ENCODE data around the gene OR2B6.

Gene OR2B6

GRCh38 chr6:27966044-27966443 is 9.0 kb downstream of the OR2B6 start:
- no peak overlapping the region for H3K4me3 ChIP-seq (ENCODE audit: low read length)
- H2AFZ ChIP-seq (ENCODE audit: low read depth, low read length), result no peak overlapping the region
- H3K4me1 ChIP-seq (ENCODE audit: insufficient read depth, low read length), result no peaks in the 10 kb centered on the region
- H3K9me3 ChIP-seq (ENCODE audit: low read length), result no peaks in the 10 kb centered on the region
- no peaks in the 10 kb centered on the region for H3K27me3 ChIP-seq (ENCODE audit: insufficient read depth, low read length)
- H3K36me3 ChIP-seq (ENCODE audit: insufficient read depth, low read length), result no peaks in the 10 kb centered on the region

GRCh38 chr6:27966816-27967426 is 9.9 kb downstream of the OR2B6 start:
- H3K9me3 ChIP-seq (ENCODE audit: low read length), result no peaks in the 10 kb centered on the region
- H3K4me3 ChIP-seq (ENCODE audit: low read length), result no peak overlapping the region
- H2AFZ ChIP-seq (ENCODE audit: low read depth, low read length), result no peak overlapping the region
- no peaks in the 10 kb centered on the region for H3K27me3 ChIP-seq (ENCODE audit: insufficient read depth, low read length)
- no peaks in the 10 kb centered on the region for H3K36me3 ChIP-seq (ENCODE audit: insufficient read depth, low read length)
- H3K4me1 ChIP-seq (ENCODE audit: insufficient read depth, low read length), result no peaks in the 10 kb centered on the region

GRCh38 chr6:27970444-27970843 is 13.4 kb downstream of the OR2B6 start:
- Histone ChIP-seq H3K27me3 (ENCODE audit: insufficient read depth, low read length) (no peaks in the 10 kb centered on the region), H3K4me3 (ENCODE audit: low read length) (no peak overlapping the region), H3K36me3 (ENCODE audit: insufficient read depth, low read length) (no peaks in the 10 kb centered on the region), H2AFZ (ENCODE audit: low read depth, low read length) (no peak overlapping the region), H3K9me3 (ENCODE audit: low read length) (no peaks in the 10 kb centered on the region), H3K4me1 (ENCODE audit: insufficient read depth, low read length) (no peaks in the 10 kb centered on the region)

GRCh38 chr6:27972750-27973149 is 15.7 kb downstream of the OR2B6 start:
- H3K9me3 ChIP-seq (ENCODE audit: low read length), result no peaks in the 10 kb centered on the region
- no peak overlapping the region for H2AFZ ChIP-seq (ENCODE audit: low read depth, low read length)
- no peaks in the 10 kb centered on the region for H3K36me3 ChIP-seq (ENCODE audit: insufficient read depth, low read length)
- H3K27me3 ChIP-seq (ENCODE audit: insufficient read depth, low read length), result no peaks in the 10 kb centered on the region
- no peak overlapping the region for H3K4me3 ChIP-seq (ENCODE audit: low read length)
- H3K4me1 ChIP-seq (ENCODE audit: insufficient read depth, low read length), result peaks cover 9% of the 10 kb centered on the region

- no peaks in the 10 kb centered on the region for H3K9me3 ChIP-seq (ENCODE audit: low read length)
- H3K4me3 ChIP-seq (ENCODE audit: low read length), result peak overlapping the region; percentile 1
- peaks cover 10% of the 10 kb centered on the region for H3K4me1 ChIP-seq (ENCODE audit: insufficient read depth, low read length)
- H2AFZ ChIP-seq (ENCODE audit: low read depth, low read length), result no peak overlapping the region
- H3K36me3 ChIP-seq (ENCODE audit: insufficient read depth, low read length), result no peaks in the 10 kb centered on the region
- no peaks in the 10 kb centered on the region for H3K27me3 ChIP-seq (ENCODE audit: insufficient read depth, low read length)
Measured at GRCh38 chr6:27977387-27977786, 20.3 kb downstream of the OR2B6 start.

GRCh38 chr6:27978705-27979104 is 21.7 kb downstream of the OR2B6 start:
- Histone ChIP-seq H3K27me3 (ENCODE audit: insufficient read depth, low read length) (no peaks in the 10 kb centered on the region), H3K4me3 (ENCODE audit: low read length) (no peak overlapping the region), H3K9me3 (ENCODE audit: low read length) (no peaks in the 10 kb centered on the region), H3K4me1 (ENCODE audit: insufficient read depth, low read length) (peaks cover 10% of the 10 kb centered on the region), H2AFZ (ENCODE audit: low read depth, low read length) (no peak overlapping the region), H3K36me3 (ENCODE audit: insufficient read depth, low read length) (no peaks in the 10 kb centered on the region)

- Histone ChIP-seq H3K4me3 (ENCODE audit: low read length) (no peak overlapping the region), H3K9me3 (ENCODE audit: low read length) (no peaks in the 10 kb centered on the region), H2AFZ (ENCODE audit: low read depth, low read length) (no peak overlapping the region), H3K27me3 (ENCODE audit: insufficient read depth, low read length) (peaks cover 3% of the 10 kb centered on the region), H3K36me3 (ENCODE audit: insufficient read depth, low read length) (no peaks in the 10 kb centered on the region), H3K4me1 (ENCODE audit: insufficient read depth, low read length) (peaks cover 10% of the 10 kb centered on the region)
Measured at GRCh38 chr6:27980111-27980510, 23.1 kb downstream of the OR2B6 start.

- H3K27me3 ChIP-seq (ENCODE audit: insufficient read depth, low read length), result peaks cover 3% of the 10 kb centered on the region
- H3K36me3 ChIP-seq (ENCODE audit: insufficient read depth, low read length), result no peaks in the 10 kb centered on the region
- peaks cover 7% of the 10 kb centered on the region for H3K4me1 ChIP-seq (ENCODE audit: insufficient read depth, low read length)
- H2AFZ ChIP-seq (ENCODE audit: low read depth, low read length), result no peak overlapping the region
- no peaks in the 10 kb centered on the region for H3K9me3 ChIP-seq (ENCODE audit: low read length)
- H3K4me3 ChIP-seq (ENCODE audit: low read length), result no peak overlapping the region
Measured at GRCh38 chr6:27986928-27987725, 30.1 kb downstream of the OR2B6 start.

GRCh38 chr6:27994616-27995015 is 37.6 kb downstream of the OR2B6 start:
- no peak overlapping the region for H3K4me3 ChIP-seq (ENCODE audit: low read length)
- no peaks in the 10 kb centered on the region for H3K27me3 ChIP-seq (ENCODE audit: insufficient read depth, low read length)
- H3K36me3 ChIP-seq (ENCODE audit: insufficient read depth, low read length), result no peaks in the 10 kb centered on the region
- no peak overlapping the region for H2AFZ ChIP-seq (ENCODE audit: low read depth, low read length)
- no peaks in the 10 kb centered on the region for H3K4me1 ChIP-seq (ENCODE audit: insufficient read depth, low read length)
- no peaks in the 10 kb centered on the region for H3K9me3 ChIP-seq (ENCODE audit: low read length)

GRCh38 chr6:28000351-28001045 is 43.5 kb downstream of the OR2B6 start:
- Histone ChIP-seq H3K36me3 (ENCODE audit: insufficient read depth, low read length) (no peaks in the 10 kb centered on the region), H3K4me3 (ENCODE audit: low read length) (no peak overlapping the region), H3K9me3 (ENCODE audit: low read length) (no peaks in the 10 kb centered on the region), H3K4me1 (ENCODE audit: insufficient read depth, low read length) (peaks cover 2% of the 10 kb centered on the region), H3K27me3 (ENCODE audit: insufficient read depth, low read length) (no peaks in the 10 kb centered on the region), H2AFZ (ENCODE audit: low read depth, low read length) (no peak overlapping the region)

GRCh38 chr6:28001351-28001750 is 44.3 kb downstream of the OR2B6 start:
- peaks cover 2% of the 10 kb centered on the region for H3K4me1 ChIP-seq (ENCODE audit: insufficient read depth, low read length)
- H3K4me3 ChIP-seq (ENCODE audit: low read length), result no peak overlapping the region
- H3K27me3 ChIP-seq (ENCODE audit: insufficient read depth, low read length), result no peaks in the 10 kb centered on the region
- no peaks in the 10 kb centered on the region for H3K9me3 ChIP-seq (ENCODE audit: low read length)
- no peak overlapping the region for H2AFZ ChIP-seq (ENCODE audit: low read depth, low read length)
- H3K36me3 ChIP-seq (ENCODE audit: insufficient read depth, low read length), result no peaks in the 10 kb centered on the region

GRCh38 chr6:28001751-28002150 is 44.7 kb downstream of the OR2B6 start:
- H3K4me3 ChIP-seq (ENCODE audit: low read length), result no peak overlapping the region
- H3K4me1 ChIP-seq (ENCODE audit: insufficient read depth, low read length), result peaks cover 2% of the 10 kb centered on the region
- H3K36me3 ChIP-seq (ENCODE audit: insufficient read depth, low read length), result no peaks in the 10 kb centered on the region
- no peaks in the 10 kb centered on the region for H3K27me3 ChIP-seq (ENCODE audit: insufficient read depth, low read length)
- H3K9me3 ChIP-seq (ENCODE audit: low read length), result no peaks in the 10 kb centered on the region
- H2AFZ ChIP-seq (ENCODE audit: low read depth, low read length), result no peak overlapping the region

- Histone ChIP-seq H3K27me3 (ENCODE audit: insufficient read depth, low read length) (no peaks in the 10 kb centered on the region), H3K9me3 (ENCODE audit: low read length) (no peaks in the 10 kb centered on the region), H3K4me3 (ENCODE audit: low read length) (no peak overlapping the region), H2AFZ (ENCODE audit: low read depth, low read length) (no peak overlapping the region), H3K36me3 (ENCODE audit: insufficient read depth, low read length) (no peaks in the 10 kb centered on the region), H3K4me1 (ENCODE audit: insufficient read depth, low read length) (peaks cover 2% of the 10 kb centered on the region)
Measured at GRCh38 chr6:28002161-28002560, 45.1 kb downstream of the OR2B6 start.
